Stimulated activated naive CD8-positive, alpha-beta T cell treated with anti-CD3 and anti-CD28 coated beads, Interleukin-15, amount 100 ng/mL, for 72 hours (primary cell): ENCODE results near the gene TRIP10.
"Not testable (repeated sequence)": the region's sequence is repeated elsewhere in the genome, so short reads cannot be mapped to it uniquely, and the experiment has no call there.

Experiments used
- ATAC-seq: fragments of 150-1000 bp; cut with Tn5 transposase; 2 replicates; pipeline ENCODE4 v1.10.0; 2021; ENCODE audit warnings: mild to moderate bottlenecking, moderate library complexity
- DNase-seq, 2 donors: peaks; one replicate each; pipeline ENCODE4 v3.0.0; 2021 to 2022
- H3K27ac Mint-ChIP-seq, 2 donors: one replicate each; pipeline ENCODE4 v1.8.0; 2022; ENCODE audit warnings: mild to moderate bottlenecking in 2 of 2, mixed read lengths in 2 of 2, moderate library complexity in 2 of 2
- H3K27me3 Mint-ChIP-seq: one replicate; pipeline ENCODE4 v1.8.0; 2022; ENCODE audit warnings: mixed read lengths
- H3K4me1 Mint-ChIP-seq: one replicate; pipeline ENCODE4 v1.8.0; 2022; ENCODE audit warnings: mild to moderate bottlenecking, mixed read lengths
- H3K4me3 Mint-ChIP-seq, 2 donors: one replicate each; pipeline ENCODE4 v1.8.0; 2022; ENCODE audit warnings: mild to moderate bottlenecking in 2 of 2, mixed read lengths in 2 of 2, moderate library complexity in 1 of 2
- H3K9me3 Mint-ChIP-seq, 2 donors: one replicate each; pipeline ENCODE4 v1.8.0; 2022; ENCODE audit warnings: mixed read lengths in 2 of 2

TRIP10 gene

DNA sequence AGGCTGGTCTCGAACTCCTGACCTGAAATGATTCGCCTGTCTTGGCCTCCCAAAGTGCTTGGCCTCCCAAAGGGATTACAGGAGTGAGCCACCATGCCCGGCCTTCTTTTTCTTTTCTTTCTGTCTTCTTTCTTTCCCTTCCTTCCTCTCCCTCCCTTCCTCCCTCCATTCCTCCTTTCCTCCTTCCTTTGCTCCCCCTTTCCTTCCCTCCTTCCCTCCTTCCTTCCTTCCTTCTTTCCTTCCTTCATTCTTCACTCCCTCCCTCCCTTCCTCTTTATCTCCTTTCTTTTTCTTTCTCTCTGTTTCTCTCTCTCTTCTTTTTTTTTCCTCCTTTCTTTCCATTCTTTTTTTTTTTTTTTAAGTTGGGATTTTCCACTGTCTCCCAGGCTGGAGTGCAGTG, 31.1 kb upstream of the TRIP10 start:
- H3K9me3 Mint-ChIP-seq: no peaks in the 10 kb centered on the region
- no peak overlapping the region for H3K4me3 Mint-ChIP-seq
- peaks cover 14% of the 10 kb centered on the region for H3K4me1 Mint-ChIP-seq
- H3K27ac Mint-ChIP-seq: no peak overlapping the region
- DNase-seq (no peak), ATAC-seq (no peak)
- H3K27me3 Mint-ChIP-seq: peaks cover 44% of the 10 kb centered on the region

DNA sequence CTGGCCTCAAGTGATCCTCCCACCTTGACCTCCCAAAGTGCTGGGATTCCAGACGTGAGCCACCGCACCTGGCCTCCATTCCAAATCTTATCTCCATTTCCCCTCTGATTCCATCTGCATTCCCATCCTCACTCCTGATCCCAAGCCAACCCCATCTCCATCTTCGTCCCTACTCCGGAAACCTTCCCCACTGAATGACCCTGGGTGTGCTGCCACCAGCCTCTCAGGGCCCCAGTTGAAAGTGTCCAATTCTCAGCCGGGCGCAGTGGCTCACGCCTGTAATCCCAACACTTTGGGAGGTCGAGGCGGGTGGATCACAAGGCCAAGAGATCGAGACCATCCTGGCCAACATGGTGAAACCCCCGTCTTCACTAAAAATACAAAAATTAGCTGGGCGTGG, 30.6 kb upstream of the TRIP10 start:
- DNase-seq, H3K9me3 Mint-ChIP-seq, ATAC-seq, H3K4me3 Mint-ChIP-seq, H3K27ac Mint-ChIP-seq: not testable (repeated sequence)
- H3K4me1 Mint-ChIP-seq: peaks cover 14% of the 10 kb centered on the region
- H3K27me3 Mint-ChIP-seq: peaks cover 44% of the 10 kb centered on the region

DNA sequence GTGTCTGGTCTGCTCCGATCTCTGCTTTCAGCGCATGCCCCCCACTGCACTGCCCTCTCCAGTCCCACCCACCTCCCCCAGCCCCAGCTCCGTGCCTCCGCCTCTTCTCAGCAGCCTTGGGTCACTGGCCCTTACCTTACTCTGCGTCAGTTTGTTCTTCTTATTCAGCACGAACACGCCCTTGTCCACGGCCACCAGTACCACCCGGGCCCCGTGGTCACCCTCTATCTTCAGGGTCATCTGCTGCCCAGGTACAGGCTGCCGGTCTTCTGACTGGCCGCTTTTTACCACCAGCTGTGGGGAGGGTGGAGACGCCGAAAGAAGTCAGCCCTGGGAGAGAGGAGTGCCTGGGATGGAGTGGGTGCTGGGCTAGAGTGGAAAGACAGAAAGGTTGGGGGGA, 29.9 kb upstream of the TRIP10 start:
- peaks cover 44% of the 10 kb centered on the region for H3K27me3 Mint-ChIP-seq

DNA sequence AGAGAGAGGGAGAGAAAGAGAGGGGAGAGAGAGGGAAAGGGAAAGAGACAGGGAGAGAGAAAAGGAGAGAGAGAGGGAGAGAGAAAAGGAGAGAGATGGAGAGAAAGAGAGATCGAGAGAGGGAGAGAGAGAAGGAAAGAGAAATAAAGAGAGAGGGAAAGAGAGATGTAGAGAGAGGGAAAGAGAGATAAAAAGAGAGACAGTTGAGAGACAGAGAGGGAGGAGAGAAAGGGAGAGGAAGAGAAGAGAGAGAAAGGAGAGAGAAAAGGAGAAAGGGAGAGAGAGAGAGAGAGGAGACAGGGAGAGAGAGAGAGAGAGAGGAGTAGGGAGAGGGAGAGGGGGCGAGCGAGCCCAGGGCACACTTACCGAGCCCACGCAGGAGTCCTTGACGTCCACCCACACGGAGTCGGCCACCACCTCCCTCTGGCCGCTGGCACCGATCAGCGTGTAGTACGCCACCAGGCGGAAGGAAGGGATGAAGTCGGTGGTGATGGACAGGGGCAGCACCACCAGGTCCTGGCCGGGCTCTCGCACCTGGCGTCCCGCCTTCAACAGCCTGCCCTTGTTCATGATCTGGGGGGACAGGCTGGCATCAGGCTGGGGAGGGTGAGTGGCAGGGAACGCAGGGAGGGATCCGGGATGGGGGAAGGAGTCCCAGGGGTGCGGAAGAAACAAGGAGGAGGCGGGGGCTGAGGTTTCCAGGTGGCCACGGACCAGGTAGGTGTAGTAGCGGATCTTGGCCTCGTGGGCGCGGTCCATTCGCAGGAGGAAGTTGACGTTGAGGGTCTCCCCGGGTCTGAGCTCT, 29.0 kb upstream of the TRIP10 start:
- ATAC-seq: peak; percentile 24
- H3K9me3 Mint-ChIP-seq: no peaks in the 10 kb centered on the region
- peaks cover 14% of the 10 kb centered on the region for H3K4me1 Mint-ChIP-seq
- H3K27me3 Mint-ChIP-seq: peaks cover 44% of the 10 kb centered on the region
- H3K4me3 Mint-ChIP-seq: peak overlapping the region; percentile 31 to 69
- H3K27ac Mint-ChIP-seq: peak overlapping the region in 1 of 2 donors; percentile 54
- no peak for DNase-seq

More for the DNA sequence above, 29.9 kb upstream of the TRIP10 start:
- H3K9me3 Mint-ChIP-seq: no peaks in the 10 kb centered on the region
- no peak overlapping the region for H3K4me3 Mint-ChIP-seq
- DNase-seq: no peak
- H3K27ac Mint-ChIP-seq: peak overlapping the region in 1 of 2 donors; percentile 24
- no peak for ATAC-seq
- peaks cover 14% of the 10 kb centered on the region for H3K4me1 Mint-ChIP-seq

DNA sequence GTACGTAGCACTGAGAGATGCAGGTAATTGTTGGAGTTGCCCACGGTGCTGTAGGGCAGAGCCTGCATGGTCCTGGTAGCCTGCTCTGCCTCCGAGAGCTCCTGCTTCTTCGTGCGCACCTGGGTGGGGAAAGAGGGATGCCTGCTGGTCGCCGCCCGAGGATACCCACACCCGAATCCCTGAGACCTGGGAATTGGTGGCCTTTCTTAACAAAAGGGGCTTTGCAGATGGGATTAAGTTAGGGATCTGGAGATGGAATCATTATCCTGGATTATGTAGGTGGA, 28.5 kb upstream of the TRIP10 start:
- H3K27me3 Mint-ChIP-seq: peaks cover 44% of the 10 kb centered on the region
- H3K4me3 Mint-ChIP-seq: no peak overlapping the region
- DNase-seq (no peak), ATAC-seq (no peak)
- H3K9me3 Mint-ChIP-seq: no peaks in the 10 kb centered on the region
- no peak overlapping the region for H3K27ac Mint-ChIP-seq
- H3K4me1 Mint-ChIP-seq: peaks cover 14% of the 10 kb centered on the region

DNA sequence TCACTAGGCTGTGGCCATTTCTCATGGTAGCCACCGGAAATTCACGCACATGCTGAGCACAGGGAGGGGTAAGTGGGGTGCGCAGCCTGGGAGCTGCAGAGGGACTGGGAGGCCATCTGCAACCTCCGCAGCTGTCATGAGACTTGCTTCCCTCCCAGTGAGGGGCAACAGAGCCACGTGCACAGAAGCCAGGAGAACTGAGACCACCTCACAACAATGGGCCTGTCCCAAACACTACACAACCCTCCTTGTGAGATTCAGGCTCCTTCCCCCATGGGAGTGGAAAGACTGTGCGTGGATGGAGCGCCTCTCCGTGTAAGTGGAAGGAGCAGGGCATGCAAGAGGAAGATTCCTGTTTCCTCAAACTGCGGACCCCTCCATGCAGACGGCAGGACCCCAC, 27.9 kb upstream of the TRIP10 start:
- Mint-ChIP-seq H3K27ac (no peak overlapping the region), H3K4me3 (no peak overlapping the region), H3K9me3 (no peaks in the 10 kb centered on the region), H3K27me3 (peaks cover 44% of the 10 kb centered on the region), H3K4me1 (peaks cover 14% of the 10 kb centered on the region)
- no peak for ATAC-seq
- DNase-seq: no peak

DNA sequence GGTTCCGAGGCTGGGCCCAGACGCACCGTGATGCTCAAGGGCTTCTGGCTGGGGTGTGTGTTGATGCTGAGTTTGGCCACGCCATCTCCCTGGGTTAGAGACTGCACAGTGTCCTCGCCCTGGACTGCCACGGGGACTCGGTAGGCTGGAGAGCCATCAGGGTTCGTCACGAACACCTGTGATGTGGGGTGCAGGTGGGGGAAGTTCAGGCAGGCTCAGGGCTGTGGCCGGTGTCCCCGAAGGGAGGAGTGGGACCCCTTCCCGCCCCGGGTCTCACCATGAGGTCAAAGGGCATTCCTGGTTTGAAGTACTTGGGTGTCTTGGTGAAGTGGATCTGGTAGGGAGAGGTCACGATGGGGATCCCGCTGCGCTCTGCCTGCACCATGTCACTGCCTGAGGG, 27.2 kb upstream of the TRIP10 start:
- H3K4me1 Mint-ChIP-seq: peaks cover 16% of the 10 kb centered on the region
- H3K27me3 Mint-ChIP-seq: peaks cover 44% of the 10 kb centered on the region
- DNase-seq: no peak
- peaks cover under 1 to 3% of the 10 kb centered on the region in 2 donors for H3K9me3 Mint-ChIP-seq
- H3K27ac Mint-ChIP-seq: no peak overlapping the region
- no peak overlapping the region for H3K4me3 Mint-ChIP-seq
- no peak for ATAC-seq

DNA sequence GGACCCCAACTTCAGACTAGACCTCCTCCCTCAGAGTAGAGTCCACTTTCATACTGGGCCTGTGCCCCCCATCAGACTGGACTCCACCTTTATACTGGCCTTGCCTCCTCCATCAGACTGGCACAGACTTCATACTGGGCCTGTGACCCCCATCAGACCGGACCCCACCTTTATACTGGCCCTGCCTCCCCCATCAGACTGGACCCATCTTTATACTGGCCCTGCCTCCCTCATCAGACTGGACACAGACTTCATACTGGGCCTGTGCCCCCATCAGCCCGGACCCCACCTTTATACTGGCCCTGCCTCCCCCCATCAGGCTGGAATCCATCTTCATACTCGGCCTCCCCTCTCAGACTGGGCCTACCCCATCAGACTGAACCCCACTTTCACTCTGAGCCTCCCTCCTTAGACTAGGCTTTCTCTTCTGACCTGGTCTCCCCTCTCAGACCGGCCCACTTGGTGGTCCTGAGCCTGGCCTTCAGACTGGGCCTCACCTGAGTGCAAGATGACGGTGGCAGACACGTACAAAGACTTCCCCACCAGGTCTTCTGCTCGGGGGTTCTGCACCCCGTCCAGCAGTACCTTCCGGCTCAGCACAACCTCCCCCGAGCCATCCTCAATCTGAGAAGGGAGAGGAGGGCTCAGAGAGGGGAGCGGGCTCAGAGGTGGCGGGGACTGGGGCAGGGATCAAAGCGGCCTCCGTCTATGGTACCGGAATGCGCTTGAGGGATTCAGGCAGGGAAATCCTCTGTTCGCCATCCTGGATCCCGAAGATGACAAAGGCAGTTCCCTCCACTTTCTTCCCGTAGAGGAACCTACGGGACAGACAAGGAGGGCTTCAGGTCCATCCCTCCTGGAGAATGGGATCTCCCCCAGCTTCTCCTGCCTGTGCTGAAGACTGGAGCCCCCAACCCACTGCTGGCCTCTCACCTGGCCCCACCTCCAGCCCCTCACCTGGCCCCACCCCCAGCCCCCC, 26.5 kb upstream of the TRIP10 start:
- Mint-ChIP-seq H3K4me3 (no peak overlapping the region), H3K27ac (peak overlapping the region in 1 of 2 donors; percentile 35), H3K9me3 (peaks cover 7 to 9% of the 10 kb centered on the region in 2 donors), H3K27me3 (peaks cover 38% of the 10 kb centered on the region), H3K4me1 (peaks cover 22% of the 10 kb centered on the region)
- no peak for ATAC-seq
- DNase-seq: no peak

DNA sequence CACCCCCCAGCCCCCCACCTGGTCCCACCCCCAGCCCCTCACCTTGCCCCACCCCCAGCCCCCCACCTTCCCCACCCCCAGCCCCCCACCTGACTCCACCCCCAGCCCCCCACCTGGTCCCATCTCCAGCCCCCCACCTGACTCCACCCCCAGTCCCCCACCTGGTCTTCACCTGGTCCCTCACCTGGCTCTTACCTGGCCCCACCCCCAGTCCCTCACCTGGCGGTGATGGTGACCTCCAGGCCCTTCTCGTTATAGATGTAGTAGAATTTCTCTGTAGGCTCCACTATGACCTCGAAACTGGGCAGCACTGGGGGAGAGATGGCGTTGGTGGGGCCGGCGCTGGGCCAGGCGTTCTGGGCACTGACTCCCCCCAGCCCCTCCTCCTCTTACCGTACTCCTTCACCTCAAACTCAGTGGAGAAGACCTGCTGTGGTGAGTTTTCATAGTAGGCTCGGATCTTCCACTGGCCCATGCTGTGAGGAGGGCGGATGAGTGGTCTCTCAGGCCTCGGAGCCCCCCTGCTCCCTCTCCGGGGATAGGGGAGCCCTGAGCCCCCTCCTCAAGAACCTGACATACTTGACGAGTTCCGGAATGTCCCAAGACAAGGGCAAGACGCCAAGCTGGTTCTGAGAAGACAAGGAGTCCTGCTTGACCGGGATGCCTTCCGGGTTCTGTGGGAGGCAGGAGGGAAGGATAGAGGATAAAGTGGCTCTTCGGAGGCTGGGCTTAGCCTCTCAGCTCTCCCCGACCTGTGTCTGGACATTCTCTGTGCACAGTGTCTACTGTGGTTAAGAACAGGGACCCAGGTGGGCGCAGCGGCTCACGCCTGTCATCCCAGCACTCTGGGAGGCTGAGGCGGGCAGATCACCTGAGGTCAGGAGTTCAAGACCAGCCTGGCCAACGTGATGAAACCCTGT, 25.4 kb upstream of the TRIP10 start:
- Mint-ChIP-seq H3K4me1 (peaks cover 22% of the 10 kb centered on the region), H3K9me3 (peaks cover 7 to 9% of the 10 kb centered on the region in 2 donors), H3K27me3 (peaks cover 28% of the 10 kb centered on the region), H3K27ac (no peak overlapping the region), H3K4me3 (no peak overlapping the region)
- ATAC-seq: no peak
- no peak for DNase-seq

DNA sequence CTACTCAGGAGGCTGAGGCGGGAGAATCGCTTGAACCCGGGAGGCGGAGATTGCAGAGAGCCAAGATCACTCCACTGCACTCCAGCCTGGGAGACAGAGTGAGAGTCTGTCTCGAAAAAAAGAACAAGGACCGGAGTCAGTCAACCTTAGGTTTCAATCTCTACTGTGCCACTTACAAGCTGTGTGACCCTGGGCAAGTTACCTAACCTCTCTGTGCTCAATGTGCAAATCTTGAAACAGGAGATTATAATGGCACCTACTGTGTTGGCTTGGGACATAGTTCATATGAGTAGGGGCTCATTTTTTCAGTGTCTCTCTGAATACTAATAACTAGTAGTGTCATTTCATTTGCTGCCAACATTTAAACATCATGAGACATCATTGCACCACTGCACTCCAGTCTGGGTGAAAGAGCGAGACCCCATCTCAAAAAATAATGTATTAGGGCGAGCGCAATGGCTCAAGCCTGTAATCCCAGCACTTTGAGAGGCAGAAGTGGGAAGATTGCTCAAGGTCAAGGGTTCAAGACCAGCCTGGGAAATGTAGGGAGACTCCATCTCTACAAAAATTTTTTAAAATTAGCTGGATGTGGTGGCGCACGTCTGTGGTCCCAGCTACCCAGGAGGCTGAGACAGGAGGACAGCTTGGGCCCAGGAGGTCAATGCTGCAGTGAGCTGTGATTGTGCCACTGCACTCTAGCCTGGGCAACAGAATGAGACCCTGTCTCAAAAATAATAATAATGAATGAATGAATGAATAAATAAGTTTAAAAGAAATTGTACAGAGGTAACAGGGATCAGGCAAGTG, 24.5 kb upstream of the TRIP10 start:
- H3K27ac Mint-ChIP-seq: no peak overlapping the region
- peaks cover 7 to 9% of the 10 kb centered on the region in 2 donors for H3K9me3 Mint-ChIP-seq
- no peak overlapping the region for H3K4me3 Mint-ChIP-seq
- H3K27me3 Mint-ChIP-seq: peaks cover 18% of the 10 kb centered on the region
- peaks cover 28% of the 10 kb centered on the region for H3K4me1 Mint-ChIP-seq
- DNase-seq (no peak), ATAC-seq (no peak)

DNA sequence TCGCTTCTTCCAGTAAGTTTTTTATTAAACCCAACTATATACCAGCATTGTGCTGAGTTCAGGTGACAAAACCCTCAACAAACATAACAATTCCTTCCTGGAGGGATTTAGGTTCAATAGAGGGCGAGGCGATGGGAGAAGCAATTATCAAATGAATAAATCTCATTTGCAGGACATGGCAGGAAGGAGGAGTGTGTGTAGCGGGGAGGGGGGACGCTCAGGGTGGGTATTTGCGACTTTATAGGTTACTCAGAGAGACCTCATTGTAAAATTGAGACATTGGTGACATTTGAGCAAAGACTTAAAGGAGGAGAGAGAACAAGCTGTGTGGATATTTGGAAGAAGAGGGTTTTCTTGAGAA, 22.9 kb upstream of the TRIP10 start:
- Mint-ChIP-seq H3K27me3 (peaks cover 2% of the 10 kb centered on the region), H3K4me1 (peaks cover 28% of the 10 kb centered on the region), H3K4me3 (no peak overlapping the region), H3K9me3 (peaks cover 7 to 9% of the 10 kb centered on the region in 2 donors), H3K27ac (no peak overlapping the region)
- ATAC-seq: no peak
- no peak for DNase-seq

DNA sequence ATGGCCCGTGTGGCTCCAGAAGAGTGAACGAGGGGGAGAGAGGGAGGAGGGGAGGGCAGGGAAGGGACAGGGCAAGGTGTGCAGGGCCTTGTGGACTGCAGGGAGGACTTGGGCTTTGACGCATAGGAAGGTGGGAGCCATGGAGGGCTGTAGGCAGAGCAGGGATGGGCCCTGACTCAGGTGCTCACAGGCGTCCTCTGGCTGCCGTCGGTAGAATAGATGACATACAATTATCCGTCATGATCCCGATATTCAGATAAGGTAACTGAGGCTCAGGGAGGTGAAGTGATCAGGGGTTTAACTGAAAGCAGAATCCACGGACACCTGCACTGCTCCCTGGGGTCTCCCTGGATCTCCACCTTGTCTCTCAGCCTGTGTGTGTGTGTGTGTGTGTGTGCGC, 22.4 kb upstream of the TRIP10 start:
- Mint-ChIP-seq H3K27ac (no peak overlapping the region), H3K27me3 (no peaks in the 10 kb centered on the region), H3K4me1 (peaks cover 28% of the 10 kb centered on the region), H3K4me3 (no peak overlapping the region), H3K9me3 (peaks cover 7 to 9% of the 10 kb centered on the region in 2 donors)
- ATAC-seq: no peak
- no peak for DNase-seq

DNA sequence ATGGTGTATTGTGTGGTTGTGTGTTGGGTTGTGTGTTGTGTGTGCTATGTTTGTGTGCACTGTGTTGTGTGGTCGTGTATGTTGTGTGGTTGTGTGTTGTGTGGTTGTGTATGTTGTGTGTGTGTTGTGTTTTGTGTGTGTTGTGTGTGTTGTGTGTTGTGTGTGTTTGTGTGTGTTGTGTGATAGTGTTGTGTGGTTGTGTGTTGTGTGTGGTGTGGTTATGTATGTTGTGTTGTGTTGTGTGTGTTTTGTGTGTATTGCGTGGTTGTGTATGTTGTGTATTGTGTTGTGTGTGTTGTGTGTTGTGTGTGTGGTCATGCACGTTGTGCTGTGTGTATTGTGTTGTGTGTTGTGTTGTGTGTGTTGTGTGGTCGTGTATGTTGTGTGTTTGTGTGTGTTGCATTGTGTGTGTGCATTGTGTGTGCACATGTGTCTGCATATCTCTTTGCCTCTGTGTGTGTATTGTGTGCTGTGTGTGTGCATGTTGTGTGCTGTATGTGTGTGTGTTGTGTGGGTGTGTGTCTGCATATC, 22.0 kb upstream of the TRIP10 start:
- Mint-ChIP-seq H3K27me3 (no peaks in the 10 kb centered on the region), H3K4me1 (peaks cover 28% of the 10 kb centered on the region), H3K9me3 (peaks cover 7 to 9% of the 10 kb centered on the region in 2 donors), H3K27ac (no peak overlapping the region), H3K4me3 (no peak overlapping the region)
- no peak for ATAC-seq
- no peak for DNase-seq

DNA sequence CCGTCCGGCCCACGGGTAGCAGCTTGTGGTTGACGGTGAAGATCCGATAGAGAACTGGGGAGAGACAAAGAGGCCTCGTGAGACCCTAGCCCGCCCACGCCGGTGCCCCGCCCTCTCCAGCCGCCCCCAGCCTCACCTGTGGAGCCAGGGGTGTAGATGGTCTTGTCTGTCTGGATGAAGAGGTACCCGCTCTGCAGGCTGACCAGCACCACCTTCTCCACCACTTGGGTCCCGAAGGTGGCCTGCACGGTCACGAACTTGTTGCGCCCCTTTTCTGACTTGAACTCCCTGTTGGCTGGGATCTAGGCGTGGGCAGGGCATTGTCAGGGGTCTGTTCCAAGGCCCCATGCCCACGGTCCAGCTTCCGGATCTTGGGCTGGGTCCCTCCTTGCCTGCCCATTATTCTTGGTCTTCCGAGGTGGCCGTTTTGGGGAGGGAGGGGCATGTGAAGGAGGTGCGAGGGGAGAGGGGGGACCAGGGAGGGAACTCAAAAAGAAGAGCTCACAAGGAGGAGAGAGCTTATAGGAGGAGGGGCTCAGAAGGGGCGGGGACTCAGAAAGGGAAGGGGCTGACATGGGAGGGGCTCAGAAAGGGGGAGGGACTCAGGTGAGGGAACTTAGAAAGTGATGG, 21.3 kb upstream of the TRIP10 start:
- Mint-ChIP-seq H3K27ac (peak overlapping the region in 1 of 2 donors; percentile 29), H3K4me3 (no peak overlapping the region), H3K9me3 (peaks cover 7 to 9% of the 10 kb centered on the region in 2 donors), H3K27me3 (no peaks in the 10 kb centered on the region), H3K4me1 (peaks cover 33% of the 10 kb centered on the region)
- no peak for DNase-seq
- ATAC-seq: peak; percentile 15
